OCI-LY1 (cell line): ENCODE results near the gene UGT1A4.

Source experiments
- H2AFZ ChIP-seq: fragments of 200-600 bp; sonication (generic), shearing (Covaris generic); 2 replicates; pipeline ENCODE4 v1.6.0; 2014; ENCODE audit warnings: antibody characterized with exemption, mild to moderate bottlenecking, low read length
- H3F3A ChIP-seq: fragments of 200-600 bp; sonication (generic), shearing (Covaris generic); 2 replicates; pipeline ENCODE4 v1.6.0; 2014; ENCODE audit warnings: mild to moderate bottlenecking, antibody characterized with exemption, low read length, moderate library complexity; ENCODE audit not compliant: insufficient read depth
- H3K27ac ChIP-seq: fragments of 200-600 bp; sonication (generic); 2 replicates; pipeline ENCODE4 v1.5.1; 2014; ENCODE audit warnings: low read length, mixed run types, mild to moderate bottlenecking, low read depth; ENCODE audit not compliant: poor library complexity, severe bottlenecking
- H3K27me3 ChIP-seq: fragments of 200-600 bp; sonication (generic); 2 replicates; pipeline ENCODE4 v1.6.0; 2014; ENCODE audit warnings: antibody characterized with exemption, mild to moderate bottlenecking, low read length, moderate library complexity; ENCODE audit not compliant: insufficient read depth
- H3K36me3 ChIP-seq: fragments of 200-600 bp; sonication (generic); 2 replicates; pipeline ENCODE4 v1.6.1; 2014; ENCODE audit warnings: mild to moderate bottlenecking, antibody characterized with exemption, low read length, moderate library complexity, mixed read lengths; ENCODE audit not compliant: insufficient read depth
- H3K4me1 ChIP-seq: fragments of 200-600 bp; sonication (generic); 2 replicates; pipeline ENCODE4 v1.5.1; 2014; ENCODE audit warnings: mild to moderate bottlenecking, low read length, moderate library complexity; ENCODE audit not compliant: insufficient read depth, severe bottlenecking
- H3K4me2 ChIP-seq: fragments of 200-600 bp; sonication (generic), shearing (Covaris generic); 2 replicates; pipeline ENCODE4 v1.6.1; 2014; ENCODE audit warnings: low read length
- H3K4me3 ChIP-seq: fragments of 200-600 bp; sonication (generic); 2 replicates; pipeline ENCODE4 v1.5.1; 2014; ENCODE audit warnings: low read length, low read depth, mild to moderate bottlenecking, mixed read lengths; ENCODE audit not compliant: poor library complexity, severe bottlenecking
- H3K79me2 ChIP-seq: fragments of 200-600 bp; shearing (Covaris generic); 2 replicates; pipeline ENCODE4 v1.6.1; 2016; ENCODE audit warnings: mixed run types, low read length, mixed read lengths; ENCODE audit not compliant: insufficient read depth
- H3K9ac ChIP-seq: fragments of 200-600 bp; sonication (generic), shearing (Covaris generic); 2 replicates; pipeline ENCODE4 v1.6.1; 2014; ENCODE audit warnings: mild to moderate bottlenecking, low read length, mixed read lengths
- H3K9me2 ChIP-seq: fragments of 200-600 bp; sonication (generic), shearing (Covaris generic); 2 replicates; pipeline ENCODE4 v1.6.1; 2014; ENCODE audit warnings: low read depth, mild to moderate bottlenecking, low read length, mixed read lengths
- H3K9me3 ChIP-seq: fragments of 200-600 bp; shearing (Covaris generic); 2 replicates; pipeline ENCODE4 v1.6.1; 2014; ENCODE audit warnings: low read length, mixed read lengths
- H4K20me1 ChIP-seq: fragments of 200-600 bp; sonication (generic), shearing (Covaris generic); 2 replicates; pipeline ENCODE4 v1.6.0; 2016; ENCODE audit warnings: mild to moderate bottlenecking, low read length; ENCODE audit not compliant: insufficient read depth
- CTCF ChIP-seq: fragments of 200-600 bp; sonication (generic), shearing (Covaris generic); IDR thresholded peaks from 2 replicates; pipeline ENCODE4 v1.5.1; 2017; ENCODE audit warnings: mild to moderate bottlenecking, antibody characterized with exemption, low read length, moderate library complexity, mixed read lengths
- EZH2 ChIP-seq: fragments of 200-600 bp; sonication (generic), shearing (Covaris generic); IDR thresholded peaks from 2 replicates; pipeline ENCODE4 v1.8.0; 2017; ENCODE audit warnings: borderline replicate concordance, mixed run types, mild to moderate bottlenecking, antibody characterized with exemption, low read length, moderate library complexity, mixed read lengths

Gene UGT1A4

GRCh38 chr2:233688341-233688740, 30.2 kb upstream of the UGT1A4 start:
- Histone ChIP-seq H3K4me2 (no peak overlapping the region), H2AFZ (no peak overlapping the region), H3K9me2 (no peaks in the 10 kb centered on the region; the same call in 1 of the 2 replicates), H3K79me2 (no peaks in the 10 kb centered on the region), H4K20me1 (no peaks in the 10 kb centered on the region), H3F3A (no peaks in the 10 kb centered on the region), H3K27ac (no peak overlapping the region), H3K36me3 (no peaks in the 10 kb centered on the region), H3K4me3 (no peak overlapping the region), H3K27me3 (no peaks in the 10 kb centered on the region), H3K9me3 (no peaks in the 10 kb centered on the region), H3K9ac (no peak overlapping the region), H3K4me1 (no peaks in the 10 kb centered on the region)
- TF ChIP-seq EZH2 (no peak), CTCF (no peak)

GRCh38 chr2:233689031-233689430, 29.5 kb upstream of the UGT1A4 start:
- no peaks in the 10 kb centered on the region for H3K79me2 ChIP-seq
- H3K9me3 ChIP-seq = no peaks in the 10 kb centered on the region
- H2AFZ ChIP-seq = no peak overlapping the region
- H3K27me3 ChIP-seq = no peaks in the 10 kb centered on the region; the same call in 1 of the 2 replicates
- no peak overlapping the region for H3K4me3 ChIP-seq
- TF ChIP-seq CTCF = no peak
- TF ChIP-seq EZH2 = no peak
- no peaks in the 10 kb centered on the region for H3K4me1 ChIP-seq
- H3F3A ChIP-seq = no peaks in the 10 kb centered on the region
- H3K4me2 ChIP-seq = no peak overlapping the region
- H3K36me3 ChIP-seq = no peaks in the 10 kb centered on the region
- H3K9ac ChIP-seq = no peak overlapping the region
- H3K9me2 ChIP-seq = no peaks in the 10 kb centered on the region
- H4K20me1 ChIP-seq = no peaks in the 10 kb centered on the region
- no peak overlapping the region for H3K27ac ChIP-seq

- H3K9me2 ChIP-seq = no peaks in the 10 kb centered on the region
- H2AFZ ChIP-seq = no peak overlapping the region
- H4K20me1 ChIP-seq = no peaks in the 10 kb centered on the region
- no peaks in the 10 kb centered on the region for H3K9me3 ChIP-seq
- no peak overlapping the region for H3K27ac ChIP-seq
- no peaks in the 10 kb centered on the region for H3K79me2 ChIP-seq
- H3F3A ChIP-seq = no peaks in the 10 kb centered on the region
- no peaks in the 10 kb centered on the region for H3K4me1 ChIP-seq
- TF ChIP-seq CTCF = no peak
- no peak for TF ChIP-seq EZH2
- H3K9ac ChIP-seq = no peak overlapping the region
- no peak overlapping the region for H3K4me2 ChIP-seq
- no peak overlapping the region for H3K4me3 ChIP-seq
- no peaks in the 10 kb centered on the region; the same call in 1 of the 2 replicates for H3K27me3 ChIP-seq
- no peaks in the 10 kb centered on the region for H3K36me3 ChIP-seq
Observed at GRCh38 chr2:233689501-233689900, 29.0 kb upstream of the UGT1A4 start.
